ENCODE results near the gene PACS2. TPM values are rescaled to one million over a fixed set of nuclear protein-coding genes. Genes with fewer than 3 reads are reported as not detected.
A peak's percentile ranks its signal among the peaks of the same experiment; 100 is the strongest.

The PACS2 gene
- total and polyA plus RNA-seq, 2 experiments from 2014 or later, result 41.1 to 54.5 TPM

DNA sequence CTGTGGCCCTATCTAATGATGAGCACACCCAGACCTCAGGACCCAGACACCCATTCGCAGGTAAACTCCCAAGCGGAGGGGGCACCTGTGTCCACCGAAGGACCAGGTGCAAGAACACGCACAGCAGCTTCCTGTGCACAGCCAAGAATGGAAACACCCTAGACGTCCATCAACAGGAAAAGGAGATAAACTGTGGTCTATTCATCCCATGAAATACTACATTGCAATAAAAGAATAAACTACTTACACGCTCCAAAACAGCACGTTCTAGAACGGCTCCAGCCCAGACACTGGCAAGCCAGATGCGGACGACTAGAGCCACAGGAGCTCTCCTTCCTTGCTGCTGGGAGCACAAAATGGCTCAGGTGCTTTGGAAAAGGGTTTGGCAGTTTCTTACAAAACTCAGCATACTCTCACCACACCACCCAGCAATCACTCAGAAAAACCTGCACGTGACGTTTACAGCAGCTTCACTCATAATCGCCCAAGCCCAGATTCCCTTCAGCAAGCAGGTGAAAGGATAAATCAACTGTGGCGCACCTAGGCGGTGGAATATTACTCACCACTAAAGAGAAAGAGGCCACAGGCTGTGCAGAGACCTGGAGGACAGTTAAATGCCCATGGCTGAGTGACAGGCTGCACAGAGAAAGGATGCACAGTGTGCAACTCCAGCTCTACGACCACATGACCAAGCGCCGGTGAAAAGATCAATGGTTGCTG, 34.7 kb upstream of the PACS2 start:
- H3K9me3 ChIP-seq (ENCODE audit: low read depth), result no peaks in the 10 kb centered on the region
- no peak for DNase-seq (ENCODE audit: low spot score)
- peaks cover 3% of the 10 kb centered on the region for H4K20me1 ChIP-seq (ENCODE audit: insufficient read depth, poor library complexity, severe bottlenecking)
- no peak overlapping the region for H3K27ac ChIP-seq
- TF ChIP-seq, protein P1, sequence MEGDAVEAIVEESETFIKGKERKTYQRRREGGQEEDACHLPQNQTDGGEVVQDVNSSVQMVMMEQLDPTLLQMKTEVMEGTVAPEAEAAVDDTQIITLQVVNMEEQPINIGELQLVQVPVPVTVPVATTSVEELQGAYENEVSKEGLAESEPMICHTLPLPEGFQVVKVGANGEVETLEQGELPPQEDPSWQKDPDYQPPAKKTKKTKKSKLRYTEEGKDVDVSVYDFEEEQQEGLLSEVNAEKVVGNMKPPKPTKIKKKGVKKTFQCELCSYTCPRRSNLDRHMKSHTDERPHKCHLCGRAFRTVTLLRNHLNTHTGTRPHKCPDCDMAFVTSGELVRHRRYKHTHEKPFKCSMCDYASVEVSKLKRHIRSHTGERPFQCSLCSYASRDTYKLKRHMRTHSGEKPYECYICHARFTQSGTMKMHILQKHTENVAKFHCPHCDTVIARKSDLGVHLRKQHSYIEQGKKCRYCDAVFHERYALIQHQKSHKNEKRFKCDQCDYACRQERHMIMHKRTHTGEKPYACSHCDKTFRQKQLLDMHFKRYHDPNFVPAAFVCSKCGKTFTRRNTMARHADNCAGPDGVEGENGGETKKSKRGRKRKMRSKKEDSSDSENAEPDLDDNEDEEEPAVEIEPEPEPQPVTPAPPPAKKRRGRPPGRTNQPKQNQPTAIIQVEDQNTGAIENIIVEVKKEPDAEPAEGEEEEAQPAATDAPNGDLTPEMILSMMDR (IDR thresholded peaks at IDR 0.05; ENCODE audit: poor library complexity), result no peak
- TF ChIP-seq EZH2phosphoT487 (IDR thresholded peaks at IDR 0.05; ENCODE audit: low read depth, severe bottlenecking, unreplicated experiment) (no peak), EZH2 (IDR thresholded peaks at IDR 0.05; ENCODE audit: borderline replicate concordance) (no peak)
- WGBS (ENCODE audit: low lambda C conversion rate, missing lambda C conversion rate), result 92% methylated on average over 18 of the region's 18 CpGs
- H3K9me2 ChIP-seq (replicated peaks; ENCODE audit: insufficient read depth), result no peaks in the 10 kb centered on the region
- H3K79me2 ChIP-seq, result peaks cover 65% of the 10 kb centered on the region
- peaks cover 6% of the 10 kb centered on the region for H3K4me1 ChIP-seq (ENCODE audit: insufficient read depth)
- H3K36me3 ChIP-seq (replicated peaks; ENCODE audit: insufficient read depth, low read depth), result no peaks in the 10 kb centered on the region
- H3K27me3 ChIP-seq, result no peaks in the 10 kb centered on the region
- no peak overlapping the region for H3K4me3 ChIP-seq
- no peak overlapping the region for H3K4me2 ChIP-seq
- no peak overlapping the region for H2AFZ ChIP-seq

DNA sequence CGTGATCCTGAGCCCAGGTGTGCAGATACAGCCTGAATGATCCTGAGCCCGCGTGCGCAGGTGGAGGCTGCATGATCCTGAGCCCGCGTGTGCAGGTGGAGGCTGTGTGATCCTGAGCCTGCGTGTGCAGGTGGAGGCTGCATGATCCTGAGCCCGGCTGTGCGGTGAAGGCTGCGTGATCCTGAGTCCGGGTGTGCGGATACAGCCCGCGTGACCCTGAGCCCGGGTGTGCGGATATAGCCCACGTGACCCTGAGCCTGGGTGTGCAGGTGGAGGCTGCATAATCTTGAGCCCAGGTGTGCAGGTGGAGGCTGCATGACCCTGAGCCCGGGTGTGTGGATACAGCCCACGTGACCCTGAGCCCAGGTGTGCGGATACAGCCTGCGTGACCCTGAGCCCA, 34.0 kb upstream of the PACS2 start:
- peaks cover 3% of the 10 kb centered on the region for H4K20me1 ChIP-seq (ENCODE audit: insufficient read depth, poor library complexity, severe bottlenecking)
- TF ChIP-seq, protein P1 (IDR thresholded peaks at IDR 0.05; ENCODE audit: poor library complexity), result no peak
- no peak for TF ChIP-seq EZH2 (IDR thresholded peaks at IDR 0.05; ENCODE audit: borderline replicate concordance)
- TF ChIP-seq EZH2phosphoT487 (IDR thresholded peaks at IDR 0.05; ENCODE audit: low read depth, severe bottlenecking, unreplicated experiment), result no peak
- H3K4me1 ChIP-seq (ENCODE audit: insufficient read depth), result peaks cover 2% of the 10 kb centered on the region
- no peak overlapping the region for H3K27ac ChIP-seq
- DNase-seq (ENCODE audit: low spot score), result no peak
- no peaks in the 10 kb centered on the region for H3K9me2 ChIP-seq (replicated peaks; ENCODE audit: insufficient read depth)
- WGBS (ENCODE audit: low lambda C conversion rate, missing lambda C conversion rate), result 97% methylated on average over 21 of the region's 21 CpGs
- no peak overlapping the region for H2AFZ ChIP-seq
- no peaks in the 10 kb centered on the region for H3K36me3 ChIP-seq (replicated peaks; ENCODE audit: insufficient read depth, low read depth)
- no peak overlapping the region for H3K4me3 ChIP-seq
- peaks cover 65% of the 10 kb centered on the region for H3K79me2 ChIP-seq
- H3K27me3 ChIP-seq, result no peaks in the 10 kb centered on the region
- H3K4me2 ChIP-seq, result no peak overlapping the region
- H3K9me3 ChIP-seq (ENCODE audit: low read depth), result no peaks in the 10 kb centered on the region

DNA sequence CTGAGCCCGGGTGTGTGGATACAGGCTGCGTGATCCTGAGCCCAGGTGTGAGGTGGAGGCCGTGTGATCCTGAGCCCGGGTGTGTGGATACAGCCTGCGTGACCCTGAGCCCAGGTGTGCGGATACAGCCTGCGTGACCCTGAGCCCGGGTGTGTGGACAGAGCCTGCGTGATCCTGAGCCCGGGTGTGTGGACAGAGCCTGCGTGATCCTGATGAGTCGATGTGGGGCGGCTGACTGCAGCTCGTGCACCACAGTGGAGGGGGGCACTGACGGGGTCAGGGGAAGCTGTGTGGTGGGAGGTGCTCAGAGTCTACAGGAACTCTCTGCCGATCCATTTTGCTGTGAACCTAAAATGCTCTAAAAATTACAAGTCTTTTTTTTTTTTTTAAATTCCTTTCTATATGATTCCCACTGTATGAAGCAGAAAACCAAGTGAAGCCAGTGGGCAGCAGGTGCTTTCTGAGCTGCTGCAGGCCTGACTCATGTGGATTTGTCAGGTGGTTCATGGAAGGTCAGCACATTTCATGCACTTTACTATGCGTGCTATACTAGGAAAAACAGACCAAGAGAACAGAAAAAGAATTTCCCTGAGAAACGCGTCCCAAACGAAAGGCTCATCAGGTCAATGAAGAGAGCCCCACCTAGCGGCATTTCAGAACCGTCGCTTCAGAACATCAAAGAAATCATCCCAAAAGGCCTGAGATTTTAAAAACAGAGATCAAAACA, 33.0 kb upstream of the PACS2 start:
- H3K27ac ChIP-seq, result no peak overlapping the region
- H3K36me3 ChIP-seq (replicated peaks; ENCODE audit: insufficient read depth, low read depth), result no peaks in the 10 kb centered on the region
- no peaks in the 10 kb centered on the region for H3K4me1 ChIP-seq (ENCODE audit: insufficient read depth)
- peaks cover 3% of the 10 kb centered on the region for H4K20me1 ChIP-seq (ENCODE audit: insufficient read depth, poor library complexity, severe bottlenecking)
- peak; percentile 81 for DNase-seq (ENCODE audit: low spot score)
- H3K9me2 ChIP-seq (replicated peaks; ENCODE audit: insufficient read depth), result no peaks in the 10 kb centered on the region
- no peak overlapping the region for H3K4me3 ChIP-seq
- H3K4me2 ChIP-seq, result no peak overlapping the region
- TF ChIP-seq EZH2phosphoT487 (IDR thresholded peaks at IDR 0.05; ENCODE audit: low read depth, severe bottlenecking, unreplicated experiment), result no peak
- no peak for TF ChIP-seq EZH2 (IDR thresholded peaks at IDR 0.05; ENCODE audit: borderline replicate concordance)
- TF ChIP-seq, protein P1 (IDR thresholded peaks at IDR 0.05; ENCODE audit: poor library complexity), result peak; percentile 82
- no peaks in the 10 kb centered on the region for H3K9me3 ChIP-seq (ENCODE audit: low read depth)
- H3K79me2 ChIP-seq, result peaks cover 71% of the 10 kb centered on the region
- H3K27me3 ChIP-seq, result no peaks in the 10 kb centered on the region
- WGBS (ENCODE audit: low lambda C conversion rate, missing lambda C conversion rate), result 65% methylated on average over 19 of the region's 23 CpGs
- H2AFZ ChIP-seq, result no peak overlapping the region
